Activated CD4-positive, alpha-beta T cell treated with anti-CD3 and anti-CD28 coated beads, Interleukin-2, amount 10 ng/mL, durations not matched to agents 7 days and 5 days (primary cell): ENCODE measurements around the gene ADAMTS10. TPM values are rescaled to one million over a fixed set of nuclear protein-coding genes. Genes with fewer than 3 reads are reported as not detected.
"Not testable (repeated sequence)": the region's sequence is repeated elsewhere in the genome, so short reads cannot be mapped to it uniquely, and the experiment has no call there.

Experiments used
- CTCF ChIA-PET: fragments of 350-600 bp; sonication (Branson Sonifier 250); formaldehyde crosslinking; loops from one replicate; lab custom pipeline; 2021; ENCODE audit warnings: antibody characterized with exemption; lab: Charles Lee
- POLR2A ChIA-PET: fragments of 350-600 bp; sonication (Branson Sonifier 250); formaldehyde crosslinking; loops from one replicate; lab custom pipeline; 2021; ENCODE audit warnings: antibody characterized with exemption; lab: Charles Lee
- DNase-seq: peaks from one replicate; pipeline ENCODE4 v3.0.0-alpha.2; 2020
- H3K27ac Mint-ChIP-seq: one replicate; pipeline ENCODE4 v1.8.0; 2021; ENCODE audit warnings: mild to moderate bottlenecking, moderate library complexity, mixed read lengths
- H3K27me3 Mint-ChIP-seq: one replicate; pipeline ENCODE4 v1.8.0; 2021; ENCODE audit warnings: mixed read lengths
- H3K36me3 Mint-ChIP-seq: one replicate; pipeline ENCODE4 v1.8.0; 2021; ENCODE audit warnings: low read depth, mixed read lengths
- H3K4me1 Mint-ChIP-seq: one replicate; pipeline ENCODE4 v1.8.0; 2021; ENCODE audit warnings: mixed read lengths
- H3K4me3 Mint-ChIP-seq: one replicate; pipeline ENCODE4 v1.8.0; 2021; ENCODE audit warnings: mild to moderate bottlenecking, moderate library complexity, mixed read lengths
- H3K9me3 Mint-ChIP-seq: one replicate; pipeline ENCODE4 v1.8.0; 2021; ENCODE audit warnings: mixed read lengths
- total RNA-seq, 2 experiments: library from RNA; stranded (reverse); gene quantifications; one replicate each; pipeline ENCODE4 v1.2.3, GENCODE V29; 2021

ADAMTS10 gene
- total RNA-seq, 2 experiments from 2014 or later = 10.6 to 15.3 TPM

DNA sequence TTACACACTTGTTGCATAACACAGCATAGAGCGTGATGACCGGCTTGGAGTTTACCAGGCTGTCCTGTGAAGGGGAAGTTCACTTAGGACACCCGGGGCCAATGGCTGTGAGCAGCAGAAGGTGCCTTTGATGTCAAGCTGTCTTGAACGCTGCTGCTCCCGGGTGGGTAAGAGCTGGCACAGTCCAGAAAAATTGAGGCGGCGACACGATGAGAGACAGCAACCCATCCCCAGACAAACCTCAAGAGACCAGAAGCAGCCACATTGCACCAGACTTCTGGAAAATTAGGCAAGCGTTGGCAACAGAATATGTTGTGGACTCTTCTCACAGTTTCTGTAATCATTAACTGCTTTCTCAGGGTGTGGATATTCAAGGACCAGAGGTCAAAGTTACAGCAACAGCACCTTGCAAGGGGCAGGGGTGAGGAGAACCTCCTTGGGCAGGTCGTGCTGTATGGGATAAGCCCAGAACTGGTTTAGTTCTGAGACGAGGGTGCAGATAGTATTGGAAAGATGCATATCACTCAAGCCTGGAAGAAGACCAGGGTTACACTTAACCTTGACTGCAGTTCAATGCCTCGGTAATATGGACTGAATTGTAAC, 30.0 kb upstream of the ADAMTS10 start:
- peaks cover 7% of the 10 kb centered on the region for H3K9me3 Mint-ChIP-seq

GRCh38 chr19:8639821-8640401, 29.4 kb upstream of the ADAMTS10 start:
- H3K4me3 Mint-ChIP-seq = no peak overlapping the region
- peaks cover 5% of the 10 kb centered on the region for H3K4me1 Mint-ChIP-seq
- peaks cover 25% of the 10 kb centered on the region for H3K27me3 Mint-ChIP-seq
- peak overlapping the region; percentile 17 for H3K27ac Mint-ChIP-seq
- H3K9me3 Mint-ChIP-seq = peaks cover 7% of the 10 kb centered on the region
- H3K36me3 Mint-ChIP-seq = no peaks in the 10 kb centered on the region
- ChIA-PET CTCF (interaction anchor here (0.6 kb wide), 1 partner anchor 448 kb away, joined by 3 read pairs; no protein-coding TSS in a partner anchor), POLR2A (no interaction called here)
- no peak for DNase-seq

More for the DNA sequence above, 30.0 kb upstream of the ADAMTS10 start:
- Mint-ChIP-seq H3K36me3 (no peaks in the 10 kb centered on the region), H3K27ac (no peak overlapping the region), H3K4me1 (peaks cover 5% of the 10 kb centered on the region), H3K4me3 (no peak overlapping the region), H3K27me3 (peaks cover 25% of the 10 kb centered on the region)
- CTCF ChIA-PET = no interaction called here
- DNase-seq = no peak
- POLR2A ChIA-PET = no interaction called here

DNA sequence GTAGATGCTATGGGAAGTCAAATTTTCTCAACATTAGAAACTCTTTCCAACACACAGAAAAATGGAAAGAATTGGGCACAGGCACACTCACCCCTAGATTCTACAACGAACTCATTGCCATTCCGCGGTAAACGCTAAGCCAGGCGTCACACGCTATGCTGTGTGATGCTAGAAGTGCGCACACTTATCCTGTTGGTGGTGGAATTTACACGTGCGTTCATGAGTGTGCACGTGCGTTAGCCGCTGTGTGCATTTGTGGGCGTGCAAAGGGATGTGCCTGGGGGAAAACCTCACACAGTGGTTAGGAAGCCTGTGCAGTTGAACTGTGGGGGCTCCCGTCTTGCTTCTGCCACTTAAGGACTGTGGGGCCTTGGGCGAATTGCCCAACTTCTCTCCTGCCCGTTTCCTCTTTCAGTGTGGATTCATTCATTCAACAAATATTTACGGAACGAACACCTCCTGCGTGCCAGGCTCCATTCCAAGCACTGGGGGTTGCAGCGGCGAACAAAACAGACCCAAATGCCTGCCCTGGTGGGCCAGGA, 27.6 kb upstream of the ADAMTS10 start:
- DNase-seq = no peak
- no peak overlapping the region for H3K4me3 Mint-ChIP-seq
- no peaks in the 10 kb centered on the region for H3K36me3 Mint-ChIP-seq
- ChIA-PET POLR2A (no interaction called here), CTCF (no interaction called here)
- peaks cover 7% of the 10 kb centered on the region for H3K9me3 Mint-ChIP-seq
- H3K27me3 Mint-ChIP-seq = peaks cover 25% of the 10 kb centered on the region
- H3K27ac Mint-ChIP-seq = no peak overlapping the region
- peaks cover 5% of the 10 kb centered on the region for H3K4me1 Mint-ChIP-seq

DNA sequence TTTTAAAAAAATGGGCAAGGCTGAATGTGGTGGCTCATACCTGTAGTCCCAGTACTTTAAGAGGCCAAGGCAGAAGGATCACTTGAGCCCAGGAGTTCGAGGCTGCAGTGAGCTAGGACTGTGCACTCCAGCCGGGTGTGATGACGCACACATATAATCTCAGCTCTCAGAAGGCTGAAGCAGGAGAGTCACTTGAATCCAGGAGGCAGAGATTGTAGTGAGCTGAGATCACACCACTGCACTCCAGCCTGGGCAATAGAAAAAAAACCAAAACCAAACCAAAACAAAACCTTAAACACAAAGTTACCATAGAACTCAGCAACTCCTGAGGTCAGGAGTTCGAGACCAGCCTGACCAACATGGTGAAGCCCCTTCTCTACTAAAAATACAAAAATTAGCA, 26.6 kb upstream of the ADAMTS10 start:
- DNase-seq, H3K9me3 Mint-ChIP-seq, H3K36me3 Mint-ChIP-seq, H3K4me3 Mint-ChIP-seq, POLR2A ChIA-PET, H3K4me1 Mint-ChIP-seq, H3K27ac Mint-ChIP-seq: not testable (repeated sequence)
- peaks cover 25% of the 10 kb centered on the region for H3K27me3 Mint-ChIP-seq
- CTCF ChIA-PET = interaction anchor here (0.6 kb wide), 1 partner anchor 15 kb away, joined by 3 read pairs; no protein-coding TSS in a partner anchor

- DNase-seq = no peak
- no peaks in the 10 kb centered on the region for H3K9me3 Mint-ChIP-seq
- peaks cover 15% of the 10 kb centered on the region for H3K27me3 Mint-ChIP-seq
- H3K4me3 Mint-ChIP-seq = no peak overlapping the region
- ChIA-PET POLR2A (no interaction called here), CTCF (no interaction called here)
- H3K27ac Mint-ChIP-seq = no peak overlapping the region
- H3K36me3 Mint-ChIP-seq = no peaks in the 10 kb centered on the region
- peaks cover 5% of the 10 kb centered on the region for H3K4me1 Mint-ChIP-seq
Observed at GRCh38 chr19:8635422-8635821, 24.9 kb upstream of the ADAMTS10 start.

DNA sequence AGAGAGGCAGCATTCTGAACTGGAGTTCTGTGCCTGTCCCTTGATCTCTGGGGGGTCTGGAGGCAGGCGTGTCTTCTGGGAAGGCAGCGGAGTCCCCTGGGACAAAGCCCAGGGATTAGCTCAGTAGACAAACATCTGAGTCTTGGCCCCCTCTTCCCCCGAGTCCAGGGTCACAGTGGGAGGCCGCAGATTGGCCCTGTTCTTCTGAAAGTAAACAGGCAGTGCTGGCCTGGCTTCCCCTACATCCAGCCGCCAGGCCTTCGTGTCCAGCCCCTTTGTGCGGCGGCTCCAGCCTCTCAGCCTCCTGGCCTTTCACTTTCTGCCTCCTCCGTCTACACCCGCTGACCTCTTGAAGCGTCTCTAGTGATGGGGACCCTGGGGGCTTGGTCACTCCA, 20.9 kb upstream of the ADAMTS10 start:
- no peak for DNase-seq
- H3K9me3 Mint-ChIP-seq = no peaks in the 10 kb centered on the region
- ChIA-PET POLR2A (no interaction called here), CTCF (interaction anchor here (1.0 kb wide), 1 partner anchor 13 kb away, joined by 3 read pairs; no protein-coding TSS in a partner anchor)
- no peaks in the 10 kb centered on the region for H3K27me3 Mint-ChIP-seq
- no peak overlapping the region for H3K4me3 Mint-ChIP-seq
- no peaks in the 10 kb centered on the region for H3K36me3 Mint-ChIP-seq
- no peaks in the 10 kb centered on the region for H3K4me1 Mint-ChIP-seq
- H3K27ac Mint-ChIP-seq = no peak overlapping the region

GRCh38 chr19:8630796-8631424, 20.4 kb upstream of the ADAMTS10 start:
- no peaks in the 10 kb centered on the region for H3K27me3 Mint-ChIP-seq
- no peaks in the 10 kb centered on the region for H3K4me1 Mint-ChIP-seq
- ChIA-PET POLR2A (no interaction called here), CTCF (interaction anchor here (1.0 kb wide), 1 partner anchor 14 kb away, joined by 3 read pairs; no protein-coding TSS in a partner anchor)
- H3K9me3 Mint-ChIP-seq = no peaks in the 10 kb centered on the region
- no peak for DNase-seq
- H3K27ac Mint-ChIP-seq = peak overlapping the region; percentile 20
- H3K4me3 Mint-ChIP-seq = no peak overlapping the region
- no peaks in the 10 kb centered on the region for H3K36me3 Mint-ChIP-seq

GRCh38 chr19:8629996-8630683, 19.6 kb upstream of the ADAMTS10 start, which contains the start of gene NFILZ:
Gene NFILZ (plus strand): TSS chr19:8630633. CDS start chr19:8676766, 46,133 bp downstream.
- Mint-ChIP-seq H3K36me3 (no peaks in the 10 kb centered on the region), H3K27ac (peak within 1 kb of the TSS; percentile 20), H3K4me3 (no peak within 1 kb of the TSS), H3K9me3 (no peaks in the 10 kb centered on the region), H3K27me3 (no peaks in the 10 kb centered on the region), H3K4me1 (no peaks in the 10 kb centered on the region)
- CTCF ChIA-PET = no interaction called here
- POLR2A ChIA-PET = no interaction called here
- DNase-seq = no peak

DNA sequence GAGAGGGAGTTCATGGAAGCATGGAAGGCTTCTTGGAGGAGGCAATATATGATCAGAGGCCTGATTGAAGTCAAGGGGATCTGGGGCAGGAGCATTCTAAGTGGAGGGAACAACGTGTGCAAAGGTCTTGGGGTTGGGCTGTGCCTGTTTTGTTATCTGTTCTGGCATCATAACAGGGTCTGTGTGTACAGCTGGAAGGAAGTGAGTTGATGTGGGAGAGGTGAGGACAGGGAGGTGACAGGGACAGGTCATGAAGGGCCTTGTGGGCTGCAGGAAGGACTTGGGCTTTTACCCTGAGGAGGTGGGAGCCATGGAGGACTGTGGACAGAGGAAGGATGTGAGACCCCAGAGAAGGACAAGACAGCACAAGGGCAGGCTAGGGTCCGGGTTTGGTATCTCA, 18.7 kb upstream of the ADAMTS10 start:
- POLR2A ChIA-PET = no interaction called here
- Mint-ChIP-seq H3K27me3 (no peaks in the 10 kb centered on the region), H3K36me3 (no peaks in the 10 kb centered on the region), H3K9me3 (no peaks in the 10 kb centered on the region), H3K4me3 (no peak overlapping the region), H3K4me1 (no peaks in the 10 kb centered on the region), H3K27ac (no peak overlapping the region)
- CTCF ChIA-PET = no interaction called here
- DNase-seq = no peak

DNA sequence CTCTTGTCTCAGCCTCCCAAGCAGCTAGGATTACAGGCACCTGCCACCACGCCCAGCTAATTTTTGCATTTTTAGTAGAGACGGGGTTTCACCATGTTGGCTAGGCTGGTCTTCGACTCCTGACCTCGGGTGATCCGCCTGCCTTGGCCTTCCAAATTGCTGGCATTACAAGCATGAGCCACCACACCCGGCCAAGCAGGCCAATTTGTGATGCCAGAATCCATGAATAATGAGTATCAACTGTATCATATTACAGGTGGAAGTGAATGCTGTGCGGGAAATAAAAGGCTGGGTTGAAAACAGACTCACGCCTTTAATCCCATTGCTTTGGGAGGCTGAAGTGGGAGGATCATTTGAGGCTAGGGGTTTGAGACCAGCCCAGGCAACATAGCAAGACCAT, 16.3 kb upstream of the ADAMTS10 start:
- DNase-seq = no peak
- ChIA-PET POLR2A (no interaction called here), CTCF (interaction anchor here (0.7 kb wide), 1 partner anchor 272 kb away, joined by 3 read pairs; no protein-coding TSS in a partner anchor)
- no peak overlapping the region for H3K4me3 Mint-ChIP-seq
- no peak overlapping the region for H3K27ac Mint-ChIP-seq
- H3K4me1 Mint-ChIP-seq = no peaks in the 10 kb centered on the region
- H3K27me3 Mint-ChIP-seq = no peaks in the 10 kb centered on the region
- no peaks in the 10 kb centered on the region for H3K9me3 Mint-ChIP-seq
- H3K36me3 Mint-ChIP-seq = no peaks in the 10 kb centered on the region

- H3K9me3 Mint-ChIP-seq, H3K4me3 Mint-ChIP-seq, DNase-seq, H3K4me1 Mint-ChIP-seq, H3K27ac Mint-ChIP-seq, POLR2A ChIA-PET, CTCF ChIA-PET, H3K27me3 Mint-ChIP-seq, H3K36me3 Mint-ChIP-seq: not testable (repeated sequence)
Observed at GRCh38 chr19:8622886-8623285, 12.4 kb upstream of the ADAMTS10 start.

GRCh38 chr19:8618751-8619150, 8.2 kb upstream of the ADAMTS10 start:
- Mint-ChIP-seq H3K4me1 (peaks cover 2% of the 10 kb centered on the region), H3K27ac (no peak overlapping the region), H3K27me3 (peaks cover 6% of the 10 kb centered on the region), H3K4me3 (no peak overlapping the region), H3K9me3 (no peaks in the 10 kb centered on the region), H3K36me3 (no peaks in the 10 kb centered on the region)
- DNase-seq = no peak
- CTCF ChIA-PET = interaction anchor here (0.6 kb wide), 1 partner anchor 387 kb away, joined by 6 read pairs; no protein-coding TSS in a partner anchor
- POLR2A ChIA-PET = no interaction called here
